MM.1S (cell line): ENCODE results near the gene RAB22A.

Experiments used
- EZH2 ChIP-seq: fragments of 300-600 bp; sonication (generic); optimal IDR thresholded peaks from 2 replicates; pipeline ENCODE3; 2017; ENCODE audit warnings: low read depth, mild to moderate bottlenecking, antibody characterized with exemption, low read length, mixed read lengths
- TF ChIP-seq, protein P1 (sequence below): fragments of 300-600 bp; sonication (generic); IDR thresholded peaks from 2 replicates; pipeline ENCODE4 v1.5.1; 2016; ENCODE audit warnings: antibody characterized with exemption, low read length, mixed read lengths

DNA sequence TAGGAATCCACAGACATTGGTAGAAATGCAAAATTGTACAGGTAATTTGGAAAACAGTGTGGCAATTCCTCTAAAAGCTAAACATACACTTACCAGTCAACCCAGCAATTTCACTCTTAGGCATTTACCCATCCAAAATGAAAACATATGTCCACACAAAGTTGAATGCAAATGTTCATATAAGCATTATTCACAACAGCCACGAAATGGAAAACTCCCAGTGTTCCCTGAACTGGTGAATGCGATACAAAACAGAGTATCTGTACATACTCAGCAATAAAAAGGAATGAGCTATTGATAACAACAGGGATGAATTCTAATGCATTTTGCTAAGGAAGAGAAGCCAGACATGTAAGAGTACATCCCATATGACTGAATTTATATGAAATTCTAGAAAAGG, 32.4 kb upstream of the RAB22A start:
- TF ChIP-seq, protein P1, sequence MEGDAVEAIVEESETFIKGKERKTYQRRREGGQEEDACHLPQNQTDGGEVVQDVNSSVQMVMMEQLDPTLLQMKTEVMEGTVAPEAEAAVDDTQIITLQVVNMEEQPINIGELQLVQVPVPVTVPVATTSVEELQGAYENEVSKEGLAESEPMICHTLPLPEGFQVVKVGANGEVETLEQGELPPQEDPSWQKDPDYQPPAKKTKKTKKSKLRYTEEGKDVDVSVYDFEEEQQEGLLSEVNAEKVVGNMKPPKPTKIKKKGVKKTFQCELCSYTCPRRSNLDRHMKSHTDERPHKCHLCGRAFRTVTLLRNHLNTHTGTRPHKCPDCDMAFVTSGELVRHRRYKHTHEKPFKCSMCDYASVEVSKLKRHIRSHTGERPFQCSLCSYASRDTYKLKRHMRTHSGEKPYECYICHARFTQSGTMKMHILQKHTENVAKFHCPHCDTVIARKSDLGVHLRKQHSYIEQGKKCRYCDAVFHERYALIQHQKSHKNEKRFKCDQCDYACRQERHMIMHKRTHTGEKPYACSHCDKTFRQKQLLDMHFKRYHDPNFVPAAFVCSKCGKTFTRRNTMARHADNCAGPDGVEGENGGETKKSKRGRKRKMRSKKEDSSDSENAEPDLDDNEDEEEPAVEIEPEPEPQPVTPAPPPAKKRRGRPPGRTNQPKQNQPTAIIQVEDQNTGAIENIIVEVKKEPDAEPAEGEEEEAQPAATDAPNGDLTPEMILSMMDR, result no peak
- no peak for TF ChIP-seq EZH2
